Neural crest cell (in vitro differentiated cells): ENCODE results near the gene FBXL3. TPM values are rescaled to one million over a fixed set of nuclear protein-coding genes. Genes with fewer than 3 reads are reported as not detected.

ENCODE experiments used
- DNase-seq: peaks from one replicate; pipeline ENCODE4 v3.0.0; 2021; ENCODE audit warnings: low read depth, mixed read lengths, low spot score
- H3K27ac Mint-ChIP-seq: one replicate; pipeline ENCODE4 v1.8.0; 2021; ENCODE audit warnings: mild to moderate bottlenecking, mixed read lengths; ENCODE audit not compliant: unreplicated experiment
- H3K27me3 Mint-ChIP-seq: 2 replicates; pipeline ENCODE4 v1.8.0; 2021; ENCODE audit warnings: low read depth, mild to moderate bottlenecking, mixed read lengths
- H3K36me3 Mint-ChIP-seq: 2 replicates; pipeline ENCODE4 v1.8.0; 2021; ENCODE audit warnings: low read depth, mild to moderate bottlenecking, mixed read lengths
- H3K4me1 Mint-ChIP-seq: 2 replicates; pipeline ENCODE4 v1.8.0; 2021; ENCODE audit warnings: mixed read lengths
- H3K4me3 Mint-ChIP-seq: one replicate; pipeline ENCODE4 v1.8.0; 2021; ENCODE audit warnings: mild to moderate bottlenecking, mixed read lengths
- H3K9me3 Mint-ChIP-seq: 2 replicates; pipeline ENCODE4 v1.8.0; 2021; ENCODE audit warnings: mixed read lengths
- CTCF ChIP-seq: fragments of 200-600 bp; sonication (generic); conservative IDR thresholded peaks from 2 replicates; pipeline ENCODE4 v1.5.0; 2021; ENCODE audit warnings: antibody characterized with exemption, mild to moderate bottlenecking
- total RNA-seq: library from RNA; stranded (reverse); gene quantifications from 2 replicates; pipeline ENCODE4 v1.2.1, GENCODE V29; 2021

FBXL3 gene
- total RNA-seq, 1 donor from 2014 or later, result 21.7 TPM

DNA sequence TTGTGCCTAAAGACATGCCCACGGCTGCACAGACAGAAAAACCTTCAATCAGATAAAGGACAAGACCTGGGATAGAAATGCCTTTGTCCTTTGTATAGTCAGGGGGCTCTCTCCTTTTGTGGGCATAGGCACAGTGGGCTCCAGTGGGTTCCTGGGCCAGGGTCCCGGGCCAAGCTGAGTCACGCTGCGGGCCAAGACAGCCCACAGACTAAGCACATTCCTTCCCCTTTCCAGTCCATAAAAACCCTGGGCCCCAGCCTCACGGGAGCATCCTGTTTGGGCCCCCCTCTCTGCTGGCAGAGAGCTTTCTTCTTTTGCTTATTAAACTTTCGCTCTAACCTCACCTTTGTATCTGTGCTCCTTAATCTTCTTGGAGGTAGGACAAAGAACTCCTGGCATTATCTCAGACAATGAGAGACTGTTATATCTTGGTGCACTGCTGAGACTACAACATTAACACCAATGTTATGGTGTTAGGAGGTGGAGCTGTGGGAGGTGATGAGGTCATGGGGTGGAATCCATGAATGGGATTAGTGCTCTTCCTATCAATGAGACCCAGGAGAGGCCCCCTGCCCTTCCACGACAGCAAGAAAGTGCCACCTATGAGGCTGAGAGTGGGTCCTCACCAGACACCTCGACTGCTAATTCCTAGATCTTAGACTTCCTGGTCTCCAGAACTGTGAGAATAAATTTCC lies 20.8 kb upstream of the FBXL3 start:
- TF ChIP-seq CTCF, result no peak
- Mint-ChIP-seq H3K27ac (no peak overlapping the region), H3K4me1 (peaks cover 16% of the 10 kb centered on the region), H3K9me3 (no peaks in the 10 kb centered on the region), H3K27me3 (no peaks in the 10 kb centered on the region), H3K4me3 (no peak overlapping the region), H3K36me3 (peaks cover 44% of the 10 kb centered on the region)
- DNase-seq, result no peak

DNA sequence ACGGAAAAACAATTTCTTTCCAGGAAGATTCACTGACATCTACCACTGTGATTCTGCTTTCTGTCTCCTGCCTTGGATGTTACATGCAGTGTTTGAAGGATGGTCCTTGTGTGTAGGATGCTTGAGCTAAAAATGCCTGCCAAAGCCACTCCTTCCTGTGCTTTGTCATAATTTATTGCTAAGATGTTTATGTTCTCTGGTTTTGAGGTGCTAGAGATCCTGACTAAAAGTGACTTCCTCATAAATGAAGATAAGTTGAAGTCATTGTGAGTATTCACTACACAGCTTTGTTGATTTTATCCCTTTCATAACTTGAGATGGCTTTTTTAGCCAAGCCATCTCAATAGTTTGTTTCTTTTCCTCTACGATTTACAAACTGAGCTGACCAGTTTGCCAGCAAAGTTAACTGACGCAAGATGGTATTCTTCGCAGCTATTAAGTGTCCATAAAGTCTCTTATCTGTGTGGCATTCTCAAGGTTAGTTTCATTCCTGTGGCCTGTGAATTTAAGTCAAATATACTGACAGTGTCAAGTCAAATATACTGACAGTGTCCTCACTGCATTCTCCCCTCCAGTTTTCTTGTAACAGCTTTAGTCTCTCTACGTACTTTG lies 15.7 kb upstream of the FBXL3 start:
- no peaks in the 10 kb centered on the region for H3K27me3 Mint-ChIP-seq
- no peak overlapping the region for H3K4me3 Mint-ChIP-seq
- peaks cover under 1% of the 10 kb centered on the region for H3K4me1 Mint-ChIP-seq
- H3K27ac Mint-ChIP-seq, result no peak overlapping the region
- no peak for TF ChIP-seq CTCF
- H3K9me3 Mint-ChIP-seq, result no peaks in the 10 kb centered on the region
- H3K36me3 Mint-ChIP-seq, result peaks cover 14% of the 10 kb centered on the region
- DNase-seq, result no peak

DNA sequence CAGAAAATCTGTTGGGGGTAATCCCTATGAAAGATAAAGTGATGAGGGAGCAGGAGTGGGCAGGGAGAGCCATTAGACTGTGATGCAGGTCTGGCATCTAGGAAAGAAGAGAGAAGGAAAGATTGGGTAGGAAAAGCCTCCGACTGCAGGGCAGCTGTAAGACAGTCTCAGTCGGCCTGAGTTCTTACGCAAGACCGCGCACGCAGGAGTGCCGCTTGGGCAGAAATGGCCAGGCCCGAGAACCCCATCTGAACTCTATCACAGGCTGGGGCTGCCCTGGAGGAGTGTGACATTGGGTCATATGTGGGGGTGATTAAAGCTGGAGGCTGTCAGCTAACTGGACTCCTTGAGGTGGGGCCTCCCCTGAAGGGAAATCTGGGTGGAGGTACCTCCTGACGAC lies 13.9 kb upstream of the FBXL3 start:
- Mint-ChIP-seq H3K27ac (peak overlapping the region; percentile 15), H3K9me3 (no peaks in the 10 kb centered on the region), H3K27me3 (no peaks in the 10 kb centered on the region), H3K4me3 (no peak overlapping the region), H3K4me1 (no peaks in the 10 kb centered on the region), H3K36me3 (peaks cover 3% of the 10 kb centered on the region)
- TF ChIP-seq CTCF, result no peak
- no peak for DNase-seq

DNA sequence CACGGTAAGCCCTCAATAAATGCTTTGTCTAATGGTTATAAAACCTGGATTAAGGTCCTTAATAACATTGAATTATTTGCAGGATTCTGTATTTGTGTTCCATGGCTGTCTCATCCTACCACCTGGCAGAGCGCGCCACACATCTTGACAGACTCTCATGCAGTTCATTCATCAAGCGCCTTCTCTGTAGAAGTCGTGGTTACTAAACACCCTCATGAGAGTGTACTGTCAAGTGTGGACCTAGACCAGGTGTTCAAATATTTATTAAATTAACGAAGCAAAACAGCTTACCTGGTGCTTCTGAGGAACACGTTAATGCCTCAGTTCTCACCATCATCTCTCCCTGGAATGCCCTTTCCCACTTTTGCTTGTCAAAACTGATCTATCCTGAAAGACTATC lies 13.1 kb upstream of the FBXL3 start:
- Mint-ChIP-seq H3K27ac (no peak overlapping the region), H3K27me3 (no peaks in the 10 kb centered on the region), H3K4me1 (no peaks in the 10 kb centered on the region), H3K4me3 (no peak overlapping the region), H3K36me3 (peaks cover 3% of the 10 kb centered on the region), H3K9me3 (no peaks in the 10 kb centered on the region)
- TF ChIP-seq CTCF, result no peak
- DNase-seq, result no peak

DNA sequence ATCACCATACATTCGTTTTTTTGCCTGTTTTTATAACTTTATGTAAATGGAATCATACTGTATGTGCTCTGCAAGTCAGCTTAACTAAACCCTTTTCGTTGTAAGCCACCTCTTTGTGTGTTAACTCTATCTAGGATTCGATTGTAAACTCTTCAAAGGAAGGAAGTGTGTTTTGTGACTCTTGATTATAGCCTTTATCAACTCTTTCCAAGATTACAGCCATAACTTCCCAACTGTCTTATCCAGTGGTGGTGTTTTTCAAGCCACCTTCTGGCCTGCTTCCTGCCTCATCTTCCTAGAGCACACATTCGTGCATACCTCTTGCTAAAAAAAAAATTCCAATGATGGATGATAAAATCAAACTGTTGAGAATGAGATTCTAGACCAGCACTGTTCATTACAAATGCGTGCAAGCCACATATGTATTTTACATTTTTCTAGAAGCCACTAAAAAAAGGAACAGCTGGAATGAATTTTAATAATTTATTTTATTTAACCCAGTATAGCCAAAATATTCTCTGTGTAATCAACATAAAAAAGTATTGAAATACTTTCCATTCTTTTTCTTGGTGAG lies 12.0 kb upstream of the FBXL3 start:
- DNase-seq, result no peak
- Mint-ChIP-seq H3K9me3 (peaks cover 5% of the 10 kb centered on the region), H3K36me3 (peaks cover 3% of the 10 kb centered on the region), H3K4me3 (no peak overlapping the region), H3K27me3 (no peaks in the 10 kb centered on the region), H3K4me1 (no peaks in the 10 kb centered on the region), H3K27ac (no peak overlapping the region)
- TF ChIP-seq CTCF, result no peak
